GM12878 (cell line): ENCODE measurements around the gene CAST. TPM values are rescaled to one million over a fixed set of nuclear protein-coding genes. Genes with fewer than 3 reads are reported as not detected.

ENCODE experiments used
- ATAC-seq: fragments of 200-7000 bp; cut with Tn5 transposase; 3 replicates; pipeline ENCODE4 v1.9.1; 2020; ENCODE audit warnings: mild to moderate bottlenecking, moderate library complexity
- BruUV-seq: library from RNA; stranded (reverse); fragments of 400-500 nt; replicated peaks from 2 replicates; lab custom pipeline; 2021; lab: Mats Ljungman, UMichigan
- CTCF ChIA-PET: fragments of 300-600 bp; sonication (Branson Sonifier 250); formaldehyde crosslinking; extraction: SDS; loops from one replicate; lab custom pipeline; 2021; ENCODE audit warnings: inconsistent platforms; lab: Yijun Ruan, JAX
- POLR2A ChIA-PET: fragments of 350-600 bp; formaldehyde crosslinking; extraction: SDS; loops from one replicate; lab custom pipeline; 2021; ENCODE audit warnings: inconsistent platforms; lab: Charles Lee
- RAD21 ChIA-PET: fragments of 300-600 bp; sonication (Branson Sonifier 250); formaldehyde crosslinking; loops from one replicate; lab custom pipeline; 2023; ENCODE audit warnings: antibody characterized with exemption; ENCODE audit not compliant: unreplicated experiment; lab: Charles Lee
- SMC1A ChIA-PET: fragments of 300-600 bp; sonication (Branson Sonifier 250); formaldehyde crosslinking; loops from one replicate; lab custom pipeline; 2023; ENCODE audit not compliant: unreplicated experiment, uncharacterized antibody; lab: Charles Lee
- DNase-seq: peaks from one replicate; pipeline ENCODE4 v3.0.0-alpha.2; 2011; ENCODE audit warnings: low read depth, low spot score
- FAIRE-seq: peaks from 3 replicates; lab custom pipeline; 2011; peaks lifted over from hg19 to GRCh38; lab: Jason Lieb, UNC
- H2AFZ ChIP-seq: 2 replicates; pipeline ENCODE4 v1.6.0; 2011; ENCODE audit warnings: low read depth, low read length, control low read depth; ENCODE audit not compliant: control insufficient read depth
- H3K27ac ChIP-seq: 2 replicates; pipeline ENCODE4 v1.5.1; 2011; ENCODE audit warnings: control low read depth; ENCODE audit not compliant: control insufficient read depth, insufficient read depth
- H3K27me3 ChIP-seq, 2 experiments: replicated peaks in 1 of 2; 2 replicates each; pipeline versions ENCODE4 v1.6.0 to v1.6.1; 2011; ENCODE audit warnings: low read length in 1 of 2; ENCODE audit not compliant: control insufficient read depth in 2 of 2, insufficient read depth in 2 of 2
- H3K36me3 ChIP-seq, 2 experiments: 2 replicates each; pipeline ENCODE4 v1.5.1; 2011; ENCODE audit warnings: low read length in 1 of 2; ENCODE audit not compliant: control insufficient read depth in 2 of 2, insufficient read depth in 2 of 2
- H3K4me1 ChIP-seq: 2 replicates; pipeline ENCODE4 v1.6.1; 2011; ENCODE audit warnings: mild to moderate bottlenecking, low read length, moderate library complexity, mixed read lengths; ENCODE audit not compliant: control insufficient read depth, insufficient read depth
- H3K4me2 ChIP-seq: 2 replicates; pipeline ENCODE4 v1.6.0; 2011; ENCODE audit warnings: control low read depth; ENCODE audit not compliant: control insufficient read depth, insufficient read depth
- H3K4me3 ChIP-seq: fragments of 200-600 bp; sonication (generic); 2 replicates; pipeline ENCODE4 v1.5.1; 2016
- H3K79me2 ChIP-seq: 2 replicates; pipeline ENCODE4 v1.6.0; 2011; ENCODE audit warnings: low read length; ENCODE audit not compliant: control insufficient read depth, insufficient read depth
- H3K9ac ChIP-seq: 2 replicates; pipeline ENCODE4 v1.8.0; 2011; ENCODE audit warnings: low read length, control low read depth, mixed read lengths; ENCODE audit not compliant: control insufficient read depth, insufficient read depth
- H3K9me3 ChIP-seq: replicated peaks from 3 replicates; pipeline ENCODE4 v1.5.1; 2011; ENCODE audit warnings: mild to moderate bottlenecking, low read length; ENCODE audit not compliant: control insufficient read depth, insufficient read depth
- H4K20me1 ChIP-seq: 2 replicates; pipeline ENCODE4 v1.6.0; 2011; ENCODE audit not compliant: control insufficient read depth, insufficient read depth
- BHLHE40 ChIP-seq, 2 experiments: fragments of 450-650 bp in 1 of 2; IDR thresholded peaks; 2 replicates each; pipeline ENCODE4 v1.6.1; 2011 to 2017; ENCODE audit warnings: low read depth in 2 of 2, borderline replicate concordance in 1 of 2, improper control_type of control experiment in 1 of 2, low read length in 1 of 2, mild to moderate bottlenecking in 1 of 2
- EED ChIP-seq: sonication (generic); IDR thresholded peaks from 2 replicates; pipeline ENCODE4 v1.6.1; 2016; ENCODE audit warnings: antibody characterized with exemption, low read depth
- MEF2B ChIP-seq: fragments of 450-650 bp; IDR thresholded peaks from 2 replicates; pipeline ENCODE4 v1.6.1; 2018; ENCODE audit warnings: mild to moderate bottlenecking, moderate library complexity; ENCODE audit not compliant: partially characterized antibody, poor library complexity, severe bottlenecking
- NFYA ChIP-seq: IDR thresholded peaks from 2 replicates; pipeline ENCODE4 v1.6.1; 2011; ENCODE audit warnings: low read depth, mild to moderate bottlenecking, low read length, improper control_type of control experiment, borderline replicate concordance
- POU2F2 ChIP-seq: IDR thresholded peaks from 3 replicates; pipeline ENCODE4 v1.6.1; 2011; ENCODE audit warnings: low read depth, mild to moderate bottlenecking, low read length, borderline replicate concordance
- RUNX3 ChIP-seq: IDR thresholded peaks from 2 replicates; pipeline ENCODE4 v1.6.1; 2012; ENCODE audit warnings: low read length, inconsistent platforms
- ZNF687 ChIP-seq: fragments of 450-650 bp; IDR thresholded peaks from 2 replicates; pipeline ENCODE4 v1.6.1; 2017; ENCODE audit warnings: mild to moderate bottlenecking, moderate library complexity
- WGBS: methylation state at CpG from one replicate; pipeline ENCODE4 v1.1.6; 2016; ENCODE audit warnings: low lambda C conversion rate; ENCODE audit not compliant: insufficient replicate concordance, insufficient coverage; ENCODE audit errors: missing lambda C conversion rate; 5-methylcytosine and 5-hydroxymethylcytosine counted together
- in situ Hi-C: fragments of 300-500 bp; cut with MboI; formaldehyde crosslinking; loops from 9 replicates; pipeline ENCODE4 v1.14.3; 2018; ENCODE audit warnings: mixed read lengths
- intact Hi-C: fragments of 100-400 bp; cut with micrococcal nuclease; formaldehyde crosslinking; loops from one replicate; pipeline ENCODE4 v1.14.2; 2022; ENCODE audit not compliant: unreplicated experiment
- polyA plus RNA-seq, 11 experiments: library from polyadenylated mRNA; depleted of rRNA in 4 of 11; unstranded in 6 of 11; stranded (reverse) in 5 of 11; fragments of >200 nt; fragmentation: Nextera tagmentation in 4 of 11; fragmentation: Illumina TruSeq in 1 of 11; extraction: Ambion mirVana in 4 of 11; extraction: Trizol in 1 of 11; gene quantifications; 1 replicate in 1 of 11; 2 replicates in 10 of 11; pipeline versions ENCODE4 v1.2.1 to v1.2.3, GENCODE V29; 2011 to 2016; ENCODE audit warnings: inconsistent platforms in 2 of 11, missing spikeins in 2 of 11, low read depth in 1 of 11
- total RNA-seq, 4 experiments: library from RNA; depleted of rRNA in 3 of 4; stranded (reverse); fragments of >200 nt in 3 of 4; fragmentation: Illumina TruSeq in 1 of 4; extraction: Trizol in 1 of 4; gene quantifications; 2 replicates each; pipeline versions ENCODE4 v1.2.1 to v1.2.3, GENCODE V29; 2013 to 2021

CAST gene
- total and polyA plus RNA-seq, 10 of the 15 experiments (the other 5 are each of a cell fraction or from before 2014, with no cell fraction given): 31.7 to 140 (median 68.5) TPM

GRCh38 chr5:96823900-96824380, 161.8 kb downstream of the CAST start:
- POLR2A ChIA-PET: no interaction called here
- Histone ChIP-seq H3K79me2 (no peaks in the 10 kb centered on the region), H3K9me3 (no peaks in the 10 kb centered on the region), H3K9ac (no peak overlapping the region), H3K4me2 (no peak overlapping the region), H2AFZ (no peak overlapping the region), H3K27ac (no peak overlapping the region), H3K36me3 (no peaks in the 10 kb centered on the region), H3K27me3 (no peaks in the 10 kb centered on the region), H3K4me1 (no peaks in the 10 kb centered on the region), H3K4me3 (no peak overlapping the region), H4K20me1 (no peaks in the 10 kb centered on the region)
- WGBS: 56% methylated on average over 2 of the region's 2 CpGs
- intact Hi-C loops (no loop called here), in situ Hi-C loops (no loop called here)
- SMC1A ChIA-PET: no interaction called here
- RAD21 ChIA-PET: interaction anchor here (0.6 kb wide), 1 partner anchor 18 kb away, joined by 3 read pairs; no protein-coding TSS in a partner anchor
- CTCF ChIA-PET: interaction anchor here (0.6 to 1.0 kb wide), 2 partner anchors 11 to 163 kb away, joined by 3 read pairs; no protein-coding TSS in a partner anchor
- DNase-seq (no peak), ATAC-seq (peak; percentile 99), FAIRE-seq (no peak)
- no TSS peak for BruUV-seq
- peak in 1 of 2 experiments; percentile 33; a peak in 1 of 4 replicates for TF ChIP-seq BHLHE40 (IDR thresholded peaks at IDR 0.05; ENCODE audit: borderline replicate concordance in 1 of 2, low read depth in 2 of 2, low read length in 1 of 2)
- no peak for TF ChIP-seq MEF2B
- no peak for TF ChIP-seq NFYA
- no peak for TF ChIP-seq ZNF687
- peak; percentile 33; the same call in 1 of the 2 replicates for TF ChIP-seq RUNX3
- no peak for TF ChIP-seq EED
- no peak for TF ChIP-seq POU2F2

Other genes starting within 250 kb of the CAST start
- 0.05 and 0.06 TPM in 2 replicates for gene PCSK1, start 229.1 kb upstream of the CAST start, total RNA-seq (2014; rRNA removed)
- gene PCSK1, start 229.1 kb upstream of the CAST start, total RNA-seq (2014; rRNA removed; fragmentation: Illumina TruSeq; extraction: Trizol): not detected in 2 replicates
- 0.08 TPM in 1 of 2 replicates, not detected in the other for gene PCSK1, start 229.1 kb upstream of the CAST start, total RNA-seq (2021)
- gene PCSK1, start 229.1 kb upstream of the CAST start, polyA plus RNA-seq (2011; rRNA removed): 0.20 and 0.35 TPM in 2 replicates
- 0.03 and 0.10 TPM in 2 replicates for gene PCSK1, start 229.1 kb upstream of the CAST start, polyA plus RNA-seq (2014; fragmentation: Illumina TruSeq; extraction: Trizol)
- gene PCSK1, start 229.1 kb upstream of the CAST start, polyA plus RNA-seq (2014; fragmentation: Nextera tagmentation; extraction: Ambion mirVana): under 1 TPM in 1 of 2 experiments, not detected in 1; 0.06 TPM
- gene PCSK1, start 229.1 kb upstream of the CAST start, polyA plus RNA-seq (2014; rRNA removed): 0.01 TPM in 1 of 2 replicates, not detected in the other
- under 1 TPM in 1 of 2 experiments, not detected in 1; 0.24 TPM for gene PCSK1, start 229.1 kb upstream of the CAST start, polyA plus RNA-seq (2016; fragmentation: Nextera tagmentation; extraction: Ambion mirVana)
- 57.4 and 63.4 TPM in 2 replicates for gene ERAP1, start 145.6 kb downstream of the CAST start, total RNA-seq (2014; rRNA removed)
- 63.2 and 64.9 TPM in 2 replicates for gene ERAP1, start 145.6 kb downstream of the CAST start, total RNA-seq (2014; rRNA removed; fragmentation: Illumina TruSeq; extraction: Trizol)
- 85.8 and 89.6 TPM in 2 replicates for gene ERAP1, start 145.6 kb downstream of the CAST start, total RNA-seq (2021)
- 76.2 and 90.7 TPM in 2 replicates for gene ERAP1, start 145.6 kb downstream of the CAST start, polyA plus RNA-seq (2011; rRNA removed)
- gene ERAP1, start 145.6 kb downstream of the CAST start, polyA plus RNA-seq (2014; fragmentation: Illumina TruSeq; extraction: Trizol): 76.6 and 98.1 TPM in 2 replicates
- 1 to 10 TPM; 6.9 to 9.0 TPM for gene ERAP1, start 145.6 kb downstream of the CAST start, polyA plus RNA-seq (2014; fragmentation: Nextera tagmentation; extraction: Ambion mirVana)
- 47.4 and 47.9 TPM in 2 replicates for gene ERAP1, start 145.6 kb downstream of the CAST start, polyA plus RNA-seq (2014; rRNA removed)
- 10 to 100 TPM; 45.5 to 53.3 TPM for gene ERAP1, start 145.6 kb downstream of the CAST start, polyA plus RNA-seq (2016; fragmentation: Nextera tagmentation; extraction: Ambion mirVana)
- gene ERAP2, start 214.1 kb downstream of the CAST start, total RNA-seq (2014; rRNA removed): 12.0 and 16.5 TPM in 2 replicates
- gene ERAP2, start 214.1 kb downstream of the CAST start, total RNA-seq (2014; rRNA removed; fragmentation: Illumina TruSeq; extraction: Trizol): 17.8 and 19.4 TPM in 2 replicates
- gene ERAP2, start 214.1 kb downstream of the CAST start, total RNA-seq (2021): 11.2 and 12.3 TPM in 2 replicates
- 28.7 and 35.5 TPM in 2 replicates for gene ERAP2, start 214.1 kb downstream of the CAST start, polyA plus RNA-seq (2011; rRNA removed)
- 11.5 and 16.0 TPM in 2 replicates for gene ERAP2, start 214.1 kb downstream of the CAST start, polyA plus RNA-seq (2014; fragmentation: Illumina TruSeq; extraction: Trizol)
- gene ERAP2, start 214.1 kb downstream of the CAST start, polyA plus RNA-seq (2014; fragmentation: Nextera tagmentation; extraction: Ambion mirVana): 1 to 10 TPM; 4.0 to 4.3 TPM
- gene ERAP2, start 214.1 kb downstream of the CAST start, polyA plus RNA-seq (2014; rRNA removed): 7.7 and 12.6 TPM in 2 replicates
- gene ERAP2, start 214.1 kb downstream of the CAST start, polyA plus RNA-seq (2016; fragmentation: Nextera tagmentation; extraction: Ambion mirVana): 1 to 10 TPM; 7.6 to 9.5 TPM